Measurements from ENCODE around the gene ZNF511.

The ZNF511 gene

GRCh38 chr10:133335246-133336117, 26.8 kb downstream of the ZNF511 start:
- peak; percentile 88 for DNase-seq (ENCODE audit: low read depth)

- no peak for DNase-seq (ENCODE audit: low read depth)
Observed at GRCh38 chr10:133336118-133336576, 27.4 kb downstream of the ZNF511 start.

GRCh38 chr10:133336577-133337369, 28.1 kb downstream of the ZNF511 start, which contains the start of gene CALY:
Gene CALY (minus strand): TSS chr10:133336896. CDS start chr10:133328989, 7,907 bp downstream.
- DNase-seq (ENCODE audit: low read depth) = peak; percentile 91

- DNase-seq (ENCODE audit: low read depth) = no peak
Observed at GRCh38 chr10:133337370-133337725, 28.6 kb downstream of the ZNF511 start.

- no peak for DNase-seq (ENCODE audit: low read depth)
Observed at GRCh38 chr10:133338080-133339071, 29.7 kb downstream of the ZNF511 start.

- no peak for DNase-seq (ENCODE audit: low read depth)
Observed at GRCh38 chr10:133339708-133340380, 31.1 kb downstream of the ZNF511 start.

GRCh38 chr10:133341983-133342382, 33.3 kb downstream of the ZNF511 start:
- no peak for DNase-seq (ENCODE audit: low read depth)

GRCh38 chr10:133342942-133343341, 34.2 kb downstream of the ZNF511 start:
- no peak for DNase-seq (ENCODE audit: low read depth)

- no peak for DNase-seq (ENCODE audit: low read depth)
Observed at GRCh38 chr10:133343558-133343957, 34.8 kb downstream of the ZNF511 start.

GRCh38 chr10:133344236-133344635, 35.5 kb downstream of the ZNF511 start:
- no peak for DNase-seq (ENCODE audit: low read depth)

- no peak for DNase-seq (ENCODE audit: low read depth)
Observed at GRCh38 chr10:133346413-133346812, 37.7 kb downstream of the ZNF511 start.

GRCh38 chr10:133347710-133348517, 39.2 kb downstream of the ZNF511 start:
- no peak for DNase-seq (ENCODE audit: low read depth)

GRCh38 chr10:133349160-133349568, 40.5 kb downstream of the ZNF511 start:
- DNase-seq (ENCODE audit: low read depth) = no peak

GRCh38 chr10:133349577-133350011, 40.9 kb downstream of the ZNF511 start:
- no peak for DNase-seq (ENCODE audit: low read depth)

GRCh38 chr10:133350283-133350949, 41.7 kb downstream of the ZNF511 start:
- no peak for DNase-seq (ENCODE audit: low read depth)

GRCh38 chr10:133350950-133351329, 42.2 kb downstream of the ZNF511 start:
- no peak for DNase-seq (ENCODE audit: low read depth)

- DNase-seq (ENCODE audit: low read depth) = no peak
Observed at GRCh38 chr10:133351408-133352318, 42.9 kb downstream of the ZNF511 start.

- no peak for DNase-seq (ENCODE audit: low read depth)
Observed at GRCh38 chr10:133353202-133353959, 44.7 kb downstream of the ZNF511 start.

All from T follicular helper cell (primary cell).